Tibial nerve (tissue), 4 donors: ENCODE measurements around the gene BCAR3.

Source experiments
- EP300 ChIP-seq, 2 donors: sonication (generic); formaldehyde crosslinking; IDR thresholded peaks; one replicate each; pipeline ENCODE4 v1.6.1; 2017; ENCODE audit warnings: antibody characterized with exemption in 2 of 2, mild to moderate bottlenecking in 1 of 2
- POLR2A ChIP-seq, 2 donors: fragments of 450-650 bp; IDR thresholded peaks; one replicate each; pipeline ENCODE4 v1.6.1; 2017; ENCODE audit warnings: antibody characterized with exemption in 2 of 2, mild to moderate bottlenecking in 2 of 2, moderate library complexity in 2 of 2
- TF ChIP-seq, protein P1 (sequence below), 5 experiments: fragments of 200-600 bp in 3 of 5; fragments of 450-650 bp in 2 of 5; sonication (generic) in 3 of 5; IDR thresholded peaks; one replicate each; pipeline ENCODE4 v1.5.1; 2016 to 2019; ENCODE audit warnings: antibody characterized with exemption in 5 of 5, mild to moderate bottlenecking in 3 of 5, moderate library complexity in 2 of 5

DNA sequence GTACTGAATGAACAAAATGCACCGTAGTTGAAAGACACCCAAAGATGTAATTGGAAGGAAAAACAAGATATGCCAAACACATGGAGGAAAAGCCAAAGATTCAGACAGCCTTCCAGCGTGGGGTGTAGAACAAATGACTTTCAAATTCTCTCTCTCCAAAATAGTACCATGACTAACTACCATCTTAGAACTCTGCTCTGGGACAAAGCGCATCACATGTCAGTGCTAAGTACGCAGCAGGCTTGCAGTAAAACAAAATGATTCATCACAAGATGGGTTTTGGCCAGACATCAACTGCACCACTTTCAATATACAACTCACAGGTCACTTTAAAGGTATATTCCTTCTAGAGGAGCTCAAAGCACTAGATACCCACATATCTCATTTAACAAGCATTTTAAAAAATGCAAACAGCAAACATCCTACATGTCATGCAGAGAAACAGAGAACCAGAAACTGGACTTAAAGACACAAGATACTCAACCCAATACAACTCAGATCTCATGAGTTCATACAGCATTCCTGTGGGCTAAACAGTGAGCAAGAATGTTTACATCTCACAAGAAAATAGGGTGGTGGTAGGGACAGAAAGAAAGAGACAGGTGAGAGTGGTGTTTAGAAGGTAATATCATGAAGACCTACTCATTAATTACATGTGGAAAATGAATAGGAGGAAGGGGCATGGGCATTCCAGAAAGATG is 75.7 kb downstream of the BCAR3 start:
- TF ChIP-seq, protein P1, sequence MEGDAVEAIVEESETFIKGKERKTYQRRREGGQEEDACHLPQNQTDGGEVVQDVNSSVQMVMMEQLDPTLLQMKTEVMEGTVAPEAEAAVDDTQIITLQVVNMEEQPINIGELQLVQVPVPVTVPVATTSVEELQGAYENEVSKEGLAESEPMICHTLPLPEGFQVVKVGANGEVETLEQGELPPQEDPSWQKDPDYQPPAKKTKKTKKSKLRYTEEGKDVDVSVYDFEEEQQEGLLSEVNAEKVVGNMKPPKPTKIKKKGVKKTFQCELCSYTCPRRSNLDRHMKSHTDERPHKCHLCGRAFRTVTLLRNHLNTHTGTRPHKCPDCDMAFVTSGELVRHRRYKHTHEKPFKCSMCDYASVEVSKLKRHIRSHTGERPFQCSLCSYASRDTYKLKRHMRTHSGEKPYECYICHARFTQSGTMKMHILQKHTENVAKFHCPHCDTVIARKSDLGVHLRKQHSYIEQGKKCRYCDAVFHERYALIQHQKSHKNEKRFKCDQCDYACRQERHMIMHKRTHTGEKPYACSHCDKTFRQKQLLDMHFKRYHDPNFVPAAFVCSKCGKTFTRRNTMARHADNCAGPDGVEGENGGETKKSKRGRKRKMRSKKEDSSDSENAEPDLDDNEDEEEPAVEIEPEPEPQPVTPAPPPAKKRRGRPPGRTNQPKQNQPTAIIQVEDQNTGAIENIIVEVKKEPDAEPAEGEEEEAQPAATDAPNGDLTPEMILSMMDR (IDR thresholded peaks at IDR 0.05) = no peak
- TF ChIP-seq POLR2A (IDR thresholded peaks at IDR 0.05) (no peak), EP300 (IDR thresholded peaks at IDR 0.05) (no peak)
